GM12801 (cell line): Measurements from ENCODE around the gene CCDC69.

Experiments used
- CTCF ChIP-seq: IDR thresholded peaks from one replicate; pipeline ENCODE4 v1.5.1; 2011; ENCODE audit warnings: control low read depth; ENCODE audit not compliant: insufficient read length; ENCODE audit errors: extremely low read depth

Gene CCDC69

DNA sequence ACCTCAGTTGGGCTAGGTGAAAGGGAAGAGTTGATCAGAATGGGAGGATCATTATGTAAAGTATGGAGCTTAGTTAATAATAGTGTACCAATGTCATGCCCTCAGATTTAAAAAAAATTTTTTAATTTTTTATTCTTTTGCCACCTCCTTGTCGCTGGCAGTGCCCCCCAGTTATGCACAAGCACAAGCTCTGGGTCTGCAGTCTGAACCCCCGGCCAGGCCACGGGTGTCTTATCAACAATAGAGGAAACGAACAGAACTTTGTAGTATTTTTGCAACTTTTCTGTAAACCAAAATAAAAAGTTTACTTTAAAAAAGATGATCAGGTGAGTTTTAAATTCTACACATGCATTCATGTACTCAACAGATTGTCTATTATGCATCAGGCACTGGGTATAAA lies 27.7 kb upstream of the CCDC69 start:
- TF ChIP-seq CTCF = no peak

- TF ChIP-seq CTCF = no peak
Observed at GRCh38 chr5:151251001-151251551, 27.2 kb upstream of the CCDC69 start.

DNA sequence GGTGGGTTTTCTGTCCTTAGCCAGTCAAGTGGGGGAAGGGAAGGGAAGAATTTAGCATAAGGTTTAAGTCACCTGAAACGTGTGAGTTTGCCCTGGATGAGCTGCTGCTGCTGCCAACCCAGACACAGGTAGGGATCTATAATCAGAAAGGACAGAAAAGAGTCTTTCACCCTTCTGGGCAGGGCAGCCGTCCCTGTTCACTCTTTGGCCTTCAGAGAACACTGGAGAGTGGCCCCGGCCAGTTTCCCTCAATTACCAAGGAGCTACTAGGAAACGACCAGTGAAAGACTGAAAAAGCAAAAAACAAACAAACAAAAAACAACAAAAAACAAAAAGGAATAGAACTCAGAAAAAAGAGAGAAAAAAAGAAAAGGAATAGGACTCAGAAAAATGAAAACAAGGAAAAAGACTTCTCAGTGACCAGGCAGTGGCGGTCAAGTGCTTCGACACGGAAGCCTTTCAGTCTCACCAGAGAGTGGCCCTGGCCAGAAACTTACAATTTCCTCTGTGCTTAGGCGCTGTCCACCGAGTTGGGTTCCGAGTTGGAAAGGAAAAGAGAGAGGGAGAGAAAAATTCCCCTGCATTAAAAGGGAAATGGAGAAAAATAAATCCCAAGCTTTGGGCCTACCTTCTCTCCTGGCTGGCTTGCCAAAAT lies 26.6 kb upstream of the CCDC69 start:
- TF ChIP-seq CTCF = no peak

DNA sequence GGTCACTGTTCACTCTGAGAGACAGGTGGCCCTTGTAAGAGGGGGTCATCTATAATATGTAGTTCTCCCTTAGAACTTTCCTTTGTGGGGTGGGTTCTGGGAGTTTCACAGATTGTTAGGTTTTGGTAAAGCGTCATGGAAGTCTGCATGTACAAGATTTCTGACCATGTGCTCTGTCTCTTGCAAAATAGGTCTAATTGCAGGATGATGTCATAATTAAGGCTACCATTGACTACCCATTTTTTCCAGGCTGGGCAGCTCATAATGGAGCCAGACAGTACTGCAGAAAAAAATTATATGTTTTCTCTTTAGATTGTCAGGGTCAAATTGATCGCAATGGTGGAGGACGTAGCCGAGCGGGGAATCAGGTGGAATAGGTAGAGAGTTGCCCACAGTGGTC lies 25.4 kb upstream of the CCDC69 start:
- TF ChIP-seq CTCF = no peak

GRCh38 chr5:151248651-151249050 lies 24.8 kb upstream of the CCDC69 start:
- no peak for TF ChIP-seq CTCF

GRCh38 chr5:151245680-151246219 lies 21.9 kb upstream of the CCDC69 start:
- no peak for TF ChIP-seq CTCF

DNA sequence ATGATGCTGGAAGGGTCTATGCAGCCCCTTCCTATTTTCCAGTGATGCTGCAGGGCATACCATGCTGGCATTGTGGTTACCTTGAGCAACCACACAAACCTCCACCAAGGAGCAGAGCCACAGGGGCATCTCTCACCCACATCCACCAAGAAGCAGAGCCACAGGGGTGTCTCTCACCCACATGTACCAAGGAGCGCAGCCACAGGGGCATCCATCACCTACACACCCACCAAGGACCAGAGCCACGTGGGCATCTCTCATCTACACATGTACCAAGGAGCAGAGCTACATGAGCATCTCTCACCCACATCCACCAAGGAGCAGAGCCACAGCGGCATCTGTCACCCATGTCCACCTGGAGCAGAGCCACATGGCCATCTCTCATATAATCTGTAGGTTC lies 20.3 kb upstream of the CCDC69 start:
- TF ChIP-seq CTCF = no peak
